H1 (cell line): ENCODE results near the gene PPFIA2. TPM values are rescaled to one million over a fixed set of nuclear protein-coding genes. Genes with fewer than 3 reads are reported as not detected.

ENCODE experiments used
- EP300 ChIP-seq, 2 experiments: IDR thresholded peaks; 1 replicate in 1 of 2; 2 replicates in 1 of 2; pipeline ENCODE4 v1.6.1; 2011 to 2012; ENCODE audit warnings: low read depth in 2 of 2, low read length in 2 of 2, mild to moderate bottlenecking in 2 of 2, borderline replicate concordance in 1 of 2, inconsistent platforms in 1 of 2, moderate library complexity in 1 of 2
- FOSL1 ChIP-seq: IDR thresholded peaks from 2 replicates; pipeline ENCODE4 v1.6.1; 2011; ENCODE audit warnings: mild to moderate bottlenecking, low read depth, low read length, moderate library complexity; ENCODE audit not compliant: insufficient read depth
- GTF2F1 ChIP-seq: IDR thresholded peaks from 2 replicates; pipeline ENCODE4 v1.6.1; 2012; ENCODE audit warnings: low read depth, low read length, improper control_type of control experiment, borderline replicate concordance
- KDM1A ChIP-seq: fragments of 200-600, 300-600 bp; sonication (generic); IDR thresholded peaks from 2 replicates; pipeline ENCODE4 v1.7.1; 2016; ENCODE audit warnings: mild to moderate bottlenecking, low read length, borderline replicate concordance
- NANOG ChIP-seq: IDR thresholded peaks from 2 replicates; pipeline ENCODE4 v1.6.1; 2011; ENCODE audit warnings: low read length, low read depth, mild to moderate bottlenecking, inconsistent platforms; ENCODE audit not compliant: insufficient read depth, poor library complexity, severe bottlenecking
- PHF8 ChIP-seq: fragments of 200-600 bp; sonication (generic); conservative IDR thresholded peaks from 2 replicates; pipeline ENCODE4 v1.7.1; 2012; ENCODE audit warnings: low read depth, mild to moderate bottlenecking, inconsistent platforms, low read length, moderate library complexity
- TBP ChIP-seq: IDR thresholded peaks from 2 replicates; pipeline ENCODE4 v1.6.1; 2011; ENCODE audit warnings: low read depth, low read length, improper control_type of control experiment
- polyA plus RNA-seq, 7 experiments: library from polyadenylated mRNA; depleted of rRNA in 3 of 7; stranded (reverse) in 5 of 7; unstranded in 2 of 7; fragments of >200 nt in 5 of 7; fragments of 200-250 nt in 2 of 7; gene quantifications; 1 replicate in 5 of 7; 2 replicates in 1 of 7; 4 replicates in 1 of 7; pipeline versions ENCODE4 v1.2.1 to v1.2.3, GENCODE V29; 2011 to 2013; ENCODE audit warnings: missing spikeins in 2 of 7, mixed read lengths in 2 of 7
- total RNA-seq: library from RNA; stranded (reverse); fragmentation: NEBNext Ultra II Directional; extraction: Animal tissue kit (Norgen Biotek cat#: 25700); gene quantifications from 2 replicates; pipeline ENCODE4 v1.2.1, GENCODE V29; 2021

PPFIA2 gene
- total and polyA plus RNA-seq, 2 of the 8 experiments (the other 6 are each of a cell fraction or from before 2014, with no cell fraction given): 1.2 to 1.8 TPM

- TF ChIP-seq FOSL1: no peak
- TF ChIP-seq KDM1A: no peak
- TF ChIP-seq TBP: no peak
- no peak for TF ChIP-seq GTF2F1
- no peak for TF ChIP-seq PHF8
- TF ChIP-seq EP300 (IDR thresholded peaks at IDR 0.05; ENCODE audit: borderline replicate concordance in 1 of 2, low read depth in 2 of 2, low read length in 2 of 2): no peak
- no peak for TF ChIP-seq NANOG
- TF ChIP-seq, all 59 proteins: peak for 0
Measured at GRCh38 chr12:81712536-81712935, 46.6 kb downstream of the PPFIA2 start (continued).
